IMR-90 (cell line): ENCODE results near the gene ESR1. TPM values are rescaled to one million over a fixed set of nuclear protein-coding genes. Genes with fewer than 3 reads are reported as not detected.

Experiments used
- ATAC-seq: fragments of 200-7000 bp; cut with Tn5 transposase; 2 replicates; pipeline ENCODE4 v1.9.1; 2020; ENCODE audit warnings: low read depth, mild to moderate bottlenecking, moderate library complexity
- BruUV-seq: library from RNA; stranded (reverse); fragments of 400-500 nt; replicated peaks from 2 replicates; lab custom pipeline; 2021; lab: Mats Ljungman, UMichigan
- CTCF ChIA-PET: fragments of 300-600 bp; formaldehyde crosslinking; extraction: SDS; loops from one replicate; lab custom pipeline; 2021; ENCODE audit warnings: antibody characterized with exemption; lab: Yijun Ruan, JAX
- POLR2A ChIA-PET: fragments of 300-600 bp; sonication (Branson Sonifier 250); formaldehyde crosslinking; loops from one replicate; lab custom pipeline; 2022; ENCODE audit warnings: antibody characterized with exemption; ENCODE audit not compliant: unreplicated experiment; lab: Charles Lee
- DNase-seq: peaks from one replicate; pipeline ENCODE4 v3.0.0; 2013
- H2AFZ ChIP-seq: replicated peaks from 2 replicates; pipeline ENCODE3; 2013; ENCODE audit warnings: low read length, mild to moderate bottlenecking; ENCODE audit not compliant: poor library complexity
- H2AK5ac ChIP-seq: 2 replicates; pipeline ENCODE4 v1.6.1; 2013; ENCODE audit warnings: low read depth, low read length, inconsistent platforms
- H2AK9ac ChIP-seq: replicated peaks from 2 replicates; pipeline ENCODE3; 2013; ENCODE audit warnings: mild to moderate bottlenecking, low read depth, low read length, moderate library complexity; ENCODE audit not compliant: poor library complexity
- H2BK120ac ChIP-seq: 2 replicates; pipeline ENCODE4 v1.6.1; 2013; ENCODE audit warnings: low read depth, low read length, inconsistent platforms
- H2BK15ac ChIP-seq: 3 replicates; pipeline ENCODE4 v1.6.1; 2013; ENCODE audit warnings: low read depth, low read length, inconsistent platforms
- H2BK20ac ChIP-seq: 2 replicates; pipeline ENCODE4 v1.6.1; 2013; ENCODE audit warnings: low read depth, mild to moderate bottlenecking, inconsistent platforms, low read length, moderate library complexity
- H2BK5ac ChIP-seq: 2 replicates; pipeline ENCODE4 v1.6.1; 2013; ENCODE audit warnings: mild to moderate bottlenecking, low read depth, low read length, inconsistent platforms; ENCODE audit not compliant: poor library complexity, severe bottlenecking
- H3K14ac ChIP-seq: replicated peaks from 2 replicates; pipeline ENCODE4 v1.6.1; 2013; ENCODE audit warnings: low read depth, low read length, inconsistent platforms
- H3K18ac ChIP-seq: 2 replicates; pipeline ENCODE4 v1.6.1; 2013; ENCODE audit warnings: low read depth, low read length, control low read depth
- H3K23ac ChIP-seq: 2 replicates; pipeline ENCODE4 v1.6.1; 2013; ENCODE audit warnings: low read depth, low read length, inconsistent platforms
- H3K27ac ChIP-seq: 2 replicates; pipeline ENCODE4 v1.5.1; 2013; ENCODE audit warnings: mild to moderate bottlenecking, control low read depth, low read length; ENCODE audit not compliant: insufficient read depth
- H3K27me3 ChIP-seq: 2 replicates; pipeline ENCODE4 v1.6.1; 2013; ENCODE audit warnings: low read length; ENCODE audit not compliant: control insufficient read depth, insufficient read depth
- H3K36me3 ChIP-seq: 2 replicates; pipeline ENCODE4 v1.6.1; 2013; ENCODE audit warnings: low read length, mixed read lengths; ENCODE audit not compliant: control insufficient read depth, insufficient read depth
- H3K4ac ChIP-seq: 2 replicates; pipeline ENCODE4 v1.6.1; 2013; ENCODE audit warnings: low read depth, low read length, inconsistent platforms
- H3K4me1 ChIP-seq: 2 replicates; pipeline ENCODE4 v1.6.1; 2013; ENCODE audit warnings: low read length, mixed read lengths; ENCODE audit not compliant: control insufficient read depth, insufficient read depth
- H3K4me2 ChIP-seq: 2 replicates; pipeline ENCODE4 v1.6.1; 2013; ENCODE audit warnings: low read depth, mild to moderate bottlenecking, control low read depth, low read length, moderate library complexity
- H3K4me3 ChIP-seq: 2 replicates; pipeline ENCODE4 v1.5.1; 2013; ENCODE audit warnings: low read depth, mild to moderate bottlenecking, control low read depth, low read length, moderate library complexity; ENCODE audit not compliant: insufficient read depth
- H3K56ac ChIP-seq: 2 replicates; pipeline ENCODE4 v1.6.1; 2013; ENCODE audit warnings: low read length, inconsistent platforms; ENCODE audit not compliant: insufficient read depth; ENCODE audit errors: extremely low read depth
- H3K79me1 ChIP-seq, 2 experiments: 2 replicates each; pipeline ENCODE4 v1.6.1; 2013; ENCODE audit warnings: low read length in 2 of 2, inconsistent platforms in 1 of 2, low read depth in 1 of 2
- H3K9ac ChIP-seq: 2 replicates; pipeline ENCODE4 v1.6.1; 2013; ENCODE audit warnings: low read depth, low read length, control low read depth
- H3K9me1 ChIP-seq: 2 replicates; pipeline ENCODE4 v1.6.1; 2013; ENCODE audit warnings: low read length, inconsistent platforms; ENCODE audit not compliant: insufficient read depth
- H3K9me3 ChIP-seq: 2 replicates; pipeline ENCODE4 v1.6.1; 2013; ENCODE audit warnings: low read length; ENCODE audit not compliant: control insufficient read depth, insufficient read depth
- H4K20me1 ChIP-seq: 2 replicates; pipeline ENCODE4 v1.6.1; 2013; ENCODE audit warnings: low read length, inconsistent platforms; ENCODE audit not compliant: insufficient read depth
- H4K5ac ChIP-seq: 2 replicates; pipeline ENCODE4 v1.6.1; 2013; ENCODE audit warnings: mild to moderate bottlenecking, low read depth, low read length, control low read depth
- H4K8ac ChIP-seq, 2 experiments: 2 replicates each; pipeline ENCODE4 v1.6.1; 2013; ENCODE audit warnings: low read depth in 2 of 2, low read length in 2 of 2, control low read depth in 1 of 2, inconsistent platforms in 1 of 2
- H4K91ac ChIP-seq: 2 replicates; pipeline ENCODE4 v1.6.1; 2013; ENCODE audit warnings: low read depth, low read length, inconsistent platforms; ENCODE audit not compliant: insufficient read depth
- MAFK ChIP-seq: IDR thresholded peaks from 2 replicates; pipeline ENCODE4 v1.6.1; 2012; ENCODE audit warnings: low read depth, low read length, improper control_type of control experiment
- MAZ ChIP-seq: IDR thresholded peaks from 2 replicates; pipeline ENCODE4 v1.6.1; 2012; ENCODE audit warnings: low read depth, mild to moderate bottlenecking, low read length, improper control_type of control experiment, moderate library complexity, borderline replicate concordance
- MXI1 ChIP-seq: IDR thresholded peaks from 2 replicates; pipeline ENCODE4 v1.6.1; 2012; ENCODE audit warnings: low read depth, mild to moderate bottlenecking, low read length, moderate library complexity, borderline replicate concordance
- RAD21 ChIP-seq: IDR thresholded peaks from 2 replicates; pipeline ENCODE4 v1.6.1; 2012; ENCODE audit warnings: low read length, improper control_type of control experiment
- RCOR1 ChIP-seq: IDR thresholded peaks from 2 replicates; pipeline ENCODE4 v1.6.1; 2012; ENCODE audit warnings: mild to moderate bottlenecking, low read length, improper control_type of control experiment; ENCODE audit not compliant: insufficient replicate concordance
- WGBS, 2 experiments: methylation state at CpG; one replicate each; pipeline versions ENCODE4 v1.1.5 to v1.1.7; 2013; ENCODE audit warnings: missing lambda C conversion rate in 2 of 2; ENCODE audit not compliant: insufficient read length in 1 of 2; ENCODE audit errors: extremely low coverage in 2 of 2; 5-methylcytosine and 5-hydroxymethylcytosine counted together
- dilution Hi-C: fragments of 300-500 bp; cut with HindIII; formaldehyde crosslinking; loops from one replicate; pipeline ENCODE4 v1.14.3; 2018; ENCODE audit warnings: low sequenced_read_pairs; ENCODE audit not compliant: unreplicated experiment
- in situ Hi-C: fragments of 300-500 bp; cut with MboI; formaldehyde crosslinking; loops from 3 replicates; pipeline ENCODE4 v1.14.3; 2019; ENCODE audit warnings: low sequenced_read_pairs, inconsistent platforms, mixed read lengths
- intact Hi-C: fragments of 100-400 bp; cut with micrococcal nuclease; formaldehyde crosslinking; loops from 2 replicates; pipeline ENCODE4 v1.10.0; 2022
- polyA plus RNA-seq, 3 experiments: library from polyadenylated mRNA; depleted of rRNA; stranded (reverse); fragments of >200 nt; gene quantifications; 2 replicates each; pipeline ENCODE4 v1.2.3, GENCODE V29; 2012; ENCODE audit warnings: low replicate concordance in 1 of 3
- total RNA-seq: library from RNA; depleted of rRNA; stranded (reverse); fragments of >200 nt; gene quantifications from 2 replicates; pipeline ENCODE4 v1.2.3, GENCODE V29; 2012
- TF ChIP-seq, protein P1 (sequence below): fragments of 150-350 bp; IDR thresholded peaks from 2 replicates; pipeline ENCODE4 v1.6.1; 2017; ENCODE audit warnings: mild to moderate bottlenecking, antibody characterized with exemption, low read length, low read depth

Gene ESR1
- total and polyA plus RNA-seq, 2 of the 4 experiments (the other 2 are of a cell fraction), result not detected

DNA sequence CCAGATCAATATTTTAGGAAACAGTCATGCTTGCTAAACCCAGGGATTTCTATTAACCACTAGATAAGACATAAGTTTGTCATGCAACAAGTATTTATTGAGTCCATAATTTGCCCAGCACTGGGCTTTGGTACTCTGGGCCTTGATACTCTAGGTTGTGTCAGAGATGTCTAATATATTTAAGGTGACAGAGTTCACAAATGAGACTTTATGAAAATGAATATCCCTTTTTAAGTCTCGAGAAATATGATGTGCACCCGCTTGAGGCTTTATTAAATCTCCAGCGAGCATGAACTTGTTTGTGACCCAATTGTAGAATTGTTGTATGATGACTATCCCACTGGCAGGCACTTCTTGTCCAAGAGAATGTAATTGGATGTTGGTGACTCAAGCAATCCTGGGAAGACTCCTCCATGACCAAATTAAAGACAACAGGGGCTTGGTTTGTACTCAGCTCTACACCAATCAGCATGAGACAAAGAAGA is 109.2 kb downstream of the ESR1 start:
- Histone ChIP-seq H3K4me2 (no peak overlapping the region), H3K36me3 (no peaks in the 10 kb centered on the region), H3K56ac (no peak overlapping the region), H2BK5ac (no peak overlapping the region), H3K4me1 (no peaks in the 10 kb centered on the region), H3K9me1 (no peaks in the 10 kb centered on the region), H4K8ac (no peak overlapping the region), H3K9me3 (no peaks in the 10 kb centered on the region; the same call in 1 of the 2 replicates), H4K5ac (no peak overlapping the region), H4K20me1 (no peaks in the 10 kb centered on the region), H3K4me3 (no peak overlapping the region), H2AK5ac (no peak overlapping the region), H2AK9ac (no peak overlapping the region), H3K27ac (no peak overlapping the region), H3K79me1 (no peaks in the 10 kb centered on the region), H2BK15ac (no peak overlapping the region), H4K91ac (no peak overlapping the region), H3K23ac (no peak overlapping the region), H3K27me3 (no peaks in the 10 kb centered on the region), H3K4ac (no peak overlapping the region), H2BK20ac (no peak overlapping the region), H3K9ac (no peak overlapping the region), H2BK120ac (no peak overlapping the region), H3K14ac (no peak overlapping the region), H3K18ac (no peak overlapping the region), H2AFZ (no peak overlapping the region)
- BruUV-seq, result no TSS peak
- dilution Hi-C loops (no loop called here), intact Hi-C loops (no loop called here), in situ Hi-C loops (no loop called here)
- no peak for TF ChIP-seq MAFK
- TF ChIP-seq RAD21, result no peak
- TF ChIP-seq RCOR1, result no peak
- TF ChIP-seq, protein P1, sequence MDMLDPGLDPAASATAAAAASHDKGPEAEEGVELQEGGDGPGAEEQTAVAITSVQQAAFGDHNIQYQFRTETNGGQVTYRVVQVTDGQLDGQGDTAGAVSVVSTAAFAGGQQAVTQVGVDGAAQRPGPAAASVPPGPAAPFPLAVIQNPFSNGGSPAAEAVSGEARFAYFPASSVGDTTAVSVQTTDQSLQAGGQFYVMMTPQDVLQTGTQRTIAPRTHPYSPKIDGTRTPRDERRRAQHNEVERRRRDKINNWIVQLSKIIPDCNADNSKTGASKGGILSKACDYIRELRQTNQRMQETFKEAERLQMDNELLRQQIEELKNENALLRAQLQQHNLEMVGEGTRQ, result no peak
- TF ChIP-seq MXI1, result no peak
- TF ChIP-seq MAZ, result no peak
- ChIA-PET CTCF (no interaction called here), POLR2A (no interaction called here)
- ATAC-seq, result no peak
- no CpG with 5 or more reads among the region's 3 CpGs for WGBS, 2 experiments
- DNase-seq, result no peak
